T-helper 17 cell (primary cell): ENCODE data around the gene IPO11. TPM values are rescaled to one million over a fixed set of nuclear protein-coding genes. Genes with fewer than 3 reads are reported as not detected.
"Not testable (repeated sequence)": the region's sequence is repeated elsewhere in the genome, so short reads cannot be mapped to it uniquely, and the experiment has no call there.

Experiments used
- ATAC-seq: fragments of 150-1000 bp; cut with Tn5 transposase; 2 replicates; pipeline ENCODE4 v1.10.0; 2021; ENCODE audit warnings: mild to moderate bottlenecking, moderate library complexity
- DNase-seq, 3 donors: peaks; one replicate each; pipeline versions ENCODE4 v3.0.0 to v3.0.0-alpha.2; 2020 to 2021
- H3K9me3 ChIP-seq: one replicate; pipeline ENCODE4 v1.7.0; 2013; ENCODE audit warnings: low read length, mild to moderate bottlenecking; ENCODE audit not compliant: control insufficient read depth, poor library complexity, severe bottlenecking
- H3K27ac Mint-ChIP-seq: one replicate; pipeline ENCODE4 v1.8.0; 2022; ENCODE audit warnings: mild to moderate bottlenecking, moderate library complexity, mixed read lengths
- H3K27me3 Mint-ChIP-seq: one replicate; pipeline ENCODE4 v1.8.0; 2022; ENCODE audit warnings: mixed read lengths
- H3K36me3 Mint-ChIP-seq: one replicate; pipeline ENCODE4 v1.8.0; 2022; ENCODE audit warnings: low read depth, mixed read lengths
- H3K4me1 Mint-ChIP-seq: one replicate; pipeline ENCODE4 v1.8.0; 2022; ENCODE audit warnings: mild to moderate bottlenecking, mixed read lengths
- H3K4me3 Mint-ChIP-seq: one replicate; pipeline ENCODE4 v1.8.0; 2022; ENCODE audit warnings: mild to moderate bottlenecking, moderate library complexity, mixed read lengths
- total RNA-seq, 4 donors: library from RNA in 2 of 4; stranded (reverse) in 2 of 4; gene quantifications; one replicate each; pipeline ENCODE4 v1.2.3 and lab custom pipeline; 2022 to 2026

IPO11 gene
- total RNA-seq, 2 donors from 2014 or later: 17.9 to 18.3 TPM

DNA sequence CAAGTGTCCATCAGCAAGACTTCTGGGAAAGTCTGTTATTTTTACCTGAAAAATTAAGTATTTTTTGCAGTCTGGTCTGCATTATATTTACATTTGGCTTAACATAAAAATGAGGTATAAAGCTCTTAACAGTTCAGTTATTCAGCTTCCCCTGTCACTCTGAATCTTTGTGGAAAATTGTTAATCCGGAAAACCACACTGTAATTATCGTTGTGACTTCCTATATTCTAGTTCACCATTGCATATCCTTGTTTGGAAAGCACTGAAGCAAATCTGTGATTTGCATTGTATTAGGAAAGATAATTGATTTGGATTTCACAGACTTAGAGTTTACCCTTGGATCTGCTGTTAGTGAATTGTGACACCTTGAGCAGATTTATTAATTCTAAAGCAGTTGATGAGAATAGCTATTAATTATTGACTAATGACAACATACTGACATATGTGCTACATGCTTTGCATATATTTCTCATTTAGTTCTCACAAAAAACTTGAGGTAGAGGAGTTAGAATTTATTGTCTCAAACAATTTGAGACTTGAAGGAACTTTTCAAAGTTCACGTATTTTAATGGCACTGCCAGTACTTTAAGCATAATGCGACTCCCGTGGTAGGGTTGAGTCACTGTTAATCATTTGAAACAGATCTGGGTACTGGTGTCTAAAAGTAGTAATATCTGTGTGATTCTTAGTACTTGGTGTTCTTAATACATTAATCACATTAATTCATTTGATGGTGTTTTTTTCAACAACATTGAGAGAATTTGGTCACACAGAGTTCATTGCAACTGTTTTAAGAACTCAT is 94.3 kb downstream of the IPO11 start:
- Mint-ChIP-seq H3K36me3 (peaks cover 12% of the 10 kb centered on the region), H3K27ac (no peak overlapping the region), H3K4me1 (peaks cover 9% of the 10 kb centered on the region), H3K4me3 (no peak overlapping the region), H3K27me3 (no peaks in the 10 kb centered on the region)
- DNase-seq (no peak), ATAC-seq (no peak)
- H3K9me3 ChIP-seq: no peaks in the 10 kb centered on the region

DNA sequence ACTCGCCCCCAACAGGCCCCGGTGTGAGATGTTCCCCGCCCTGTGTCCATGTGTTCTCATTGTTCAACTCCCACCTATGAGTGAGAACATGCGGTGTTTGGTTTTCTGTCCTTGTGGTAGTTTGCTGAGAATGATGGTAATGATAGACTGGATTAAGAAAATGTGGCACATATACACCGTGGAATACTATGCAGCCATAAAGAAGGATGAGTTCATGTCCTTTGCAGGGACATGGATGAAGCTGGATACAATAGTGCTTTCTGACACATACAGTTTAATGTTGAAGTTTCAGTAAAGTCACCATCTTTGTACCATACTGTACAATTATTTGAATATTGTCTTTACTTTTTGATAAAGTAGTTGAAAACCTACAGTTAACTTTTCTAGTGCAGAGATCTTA is 96.2 kb downstream of the IPO11 start:
- H3K4me1 Mint-ChIP-seq, H3K36me3 Mint-ChIP-seq, H3K9me3 ChIP-seq, H3K27ac Mint-ChIP-seq, H3K27me3 Mint-ChIP-seq, DNase-seq, H3K4me3 Mint-ChIP-seq, ATAC-seq: not testable (repeated sequence)

GRCh38 chr5:62509806-62510205 is 97.2 kb downstream of the IPO11 start:
- no peaks in the 10 kb centered on the region for H3K4me1 Mint-ChIP-seq
- ATAC-seq (no peak), DNase-seq (no peak)
- H3K36me3 Mint-ChIP-seq: peaks cover 9% of the 10 kb centered on the region
- no peaks in the 10 kb centered on the region for H3K9me3 ChIP-seq
- no peak overlapping the region for H3K27ac Mint-ChIP-seq
- no peaks in the 10 kb centered on the region for H3K27me3 Mint-ChIP-seq
- no peak overlapping the region for H3K4me3 Mint-ChIP-seq

DNA sequence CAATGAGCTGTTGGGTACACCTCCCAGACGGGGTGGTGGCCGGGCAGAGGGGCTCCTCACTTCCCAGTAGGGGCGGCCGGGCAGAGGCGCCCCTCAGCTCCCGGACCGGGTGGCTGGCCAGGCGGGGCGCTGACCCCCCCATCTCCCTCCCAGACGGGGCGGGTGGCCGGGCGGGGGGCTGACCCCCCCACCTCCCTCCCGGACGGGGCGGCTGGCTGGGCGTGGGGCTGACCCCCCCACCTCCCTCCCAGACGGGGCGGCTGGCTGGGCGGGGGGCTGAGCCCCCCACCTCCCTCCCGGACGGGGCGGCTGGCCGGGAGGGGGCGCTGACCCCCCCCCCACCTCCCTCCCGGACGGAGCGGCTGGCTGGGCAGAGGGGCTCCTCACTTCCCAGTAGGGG is 100.5 kb downstream of the IPO11 start:
- H3K4me1 Mint-ChIP-seq, H3K9me3 ChIP-seq, H3K27me3 Mint-ChIP-seq, DNase-seq, ATAC-seq, H3K4me3 Mint-ChIP-seq, H3K36me3 Mint-ChIP-seq, H3K27ac Mint-ChIP-seq: not testable (repeated sequence)

- no peaks in the 10 kb centered on the region for H3K27me3 Mint-ChIP-seq
- no peak overlapping the region for H3K27ac Mint-ChIP-seq
- H3K4me1 Mint-ChIP-seq: peaks cover 6% of the 10 kb centered on the region
- no peaks in the 10 kb centered on the region for H3K9me3 ChIP-seq
- DNase-seq: no peak
- no peak for ATAC-seq
- H3K4me3 Mint-ChIP-seq: no peak overlapping the region
- peaks cover 8% of the 10 kb centered on the region for H3K36me3 Mint-ChIP-seq
Observed at GRCh38 chr5:62514510-62515119, 102.1 kb downstream of the IPO11 start.

- DNase-seq, ATAC-seq, H3K36me3 Mint-ChIP-seq, H3K27me3 Mint-ChIP-seq, H3K9me3 ChIP-seq, H3K4me3 Mint-ChIP-seq, H3K27ac Mint-ChIP-seq: not testable (repeated sequence)
- peaks cover 12% of the 10 kb centered on the region for H3K4me1 Mint-ChIP-seq
Observed at GRCh38 chr5:62520812-62521211, 108.2 kb downstream of the IPO11 start.

GRCh38 chr5:62521319-62521718 is 108.8 kb downstream of the IPO11 start:
- Mint-ChIP-seq H3K36me3 (peaks cover 6% of the 10 kb centered on the region), H3K4me1 (peaks cover 12% of the 10 kb centered on the region), H3K27ac (no peak overlapping the region), H3K4me3 (no peak overlapping the region), H3K27me3 (no peaks in the 10 kb centered on the region)
- no peak for DNase-seq
- ATAC-seq: no peak
- no peaks in the 10 kb centered on the region for H3K9me3 ChIP-seq

DNA sequence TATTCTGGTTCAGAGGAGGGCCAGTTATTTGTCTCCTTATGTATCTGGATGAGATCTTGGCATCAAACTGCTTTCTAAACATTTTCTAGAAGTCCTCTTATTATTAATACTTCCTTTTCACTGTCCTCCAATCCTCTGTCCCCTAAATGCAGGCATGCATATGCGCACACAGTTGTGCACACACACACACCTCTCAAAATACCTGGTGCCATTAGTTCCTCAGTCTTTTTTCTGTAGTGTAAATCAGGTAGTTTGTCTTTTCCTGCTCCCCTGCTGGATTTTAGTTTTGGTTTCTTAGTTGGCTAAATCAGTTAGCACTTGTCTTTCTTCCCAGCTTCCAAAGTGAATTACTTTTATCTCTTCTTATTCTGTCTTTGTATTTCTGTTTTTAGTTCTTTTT is 110.2 kb downstream of the IPO11 start:
- Mint-ChIP-seq H3K4me3 (no peak overlapping the region), H3K27ac (no peak overlapping the region), H3K27me3 (no peaks in the 10 kb centered on the region), H3K36me3 (peaks cover 6% of the 10 kb centered on the region), H3K4me1 (peaks cover 12% of the 10 kb centered on the region)
- no peak for ATAC-seq
- no peaks in the 10 kb centered on the region for H3K9me3 ChIP-seq
- DNase-seq: no peak

- H3K4me1 Mint-ChIP-seq: no peaks in the 10 kb centered on the region
- H3K27me3 Mint-ChIP-seq: no peaks in the 10 kb centered on the region
- peaks cover 3% of the 10 kb centered on the region for H3K36me3 Mint-ChIP-seq
- DNase-seq (no peak), ATAC-seq (no peak)
- H3K9me3 ChIP-seq: no peaks in the 10 kb centered on the region
- H3K4me3 Mint-ChIP-seq: no peak overlapping the region
- H3K27ac Mint-ChIP-seq: no peak overlapping the region
Observed at GRCh38 chr5:62533597-62533996, 121.0 kb downstream of the IPO11 start.

DNA sequence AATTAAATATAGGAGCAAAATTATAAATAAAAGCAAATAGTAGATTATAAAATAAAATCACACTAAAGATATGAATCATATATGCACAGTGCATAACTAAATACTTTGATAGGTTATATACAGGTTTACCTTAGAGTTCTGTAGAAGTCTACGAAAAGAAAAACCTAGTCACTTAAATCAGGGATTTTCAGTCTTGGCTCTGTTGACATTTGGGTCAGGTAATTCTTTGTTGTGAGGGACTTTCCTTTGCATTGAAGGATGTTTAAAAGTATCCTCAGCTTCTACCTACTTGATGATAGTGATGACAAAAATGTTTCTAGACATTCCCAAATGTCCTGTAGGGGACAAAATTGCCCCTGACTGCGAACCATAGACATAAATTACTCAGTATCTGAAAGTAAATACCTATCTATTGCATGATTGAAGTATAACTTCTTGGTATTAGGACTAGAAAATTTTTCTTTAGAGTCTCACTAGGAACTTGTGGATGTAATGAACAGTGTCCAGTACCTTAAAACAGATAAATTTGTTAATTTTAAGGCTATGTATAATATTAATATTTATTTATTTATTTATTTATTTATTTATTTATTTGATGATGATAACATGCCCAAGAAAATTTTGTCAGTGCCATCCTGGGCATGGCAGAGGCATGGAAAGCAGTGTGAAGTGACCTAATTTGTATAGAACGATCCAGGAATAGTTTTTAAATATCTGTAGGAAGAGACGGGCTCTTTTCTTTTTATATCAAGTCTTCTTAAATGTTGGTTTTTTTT is 122.1 kb downstream of the IPO11 start:
- ATAC-seq (no peak), DNase-seq (no peak)
- H3K4me1 Mint-ChIP-seq: no peaks in the 10 kb centered on the region
- no peak overlapping the region for H3K4me3 Mint-ChIP-seq
- no peaks in the 10 kb centered on the region for H3K27me3 Mint-ChIP-seq
- H3K36me3 Mint-ChIP-seq: peaks cover 3% of the 10 kb centered on the region
- no peaks in the 10 kb centered on the region for H3K9me3 ChIP-seq
- H3K27ac Mint-ChIP-seq: no peak overlapping the region

- no peaks in the 10 kb centered on the region for H3K4me1 Mint-ChIP-seq
- H3K9me3 ChIP-seq: no peaks in the 10 kb centered on the region
- no peak for ATAC-seq
- DNase-seq: no peak
- H3K27ac Mint-ChIP-seq: no peak overlapping the region
- H3K4me3 Mint-ChIP-seq: no peak overlapping the region
- H3K36me3 Mint-ChIP-seq: no peaks in the 10 kb centered on the region
- no peaks in the 10 kb centered on the region for H3K27me3 Mint-ChIP-seq
Observed at GRCh38 chr5:62536232-62536631, 123.7 kb downstream of the IPO11 start.

GRCh38 chr5:62536783-62537182 is 124.2 kb downstream of the IPO11 start:
- H3K27me3 Mint-ChIP-seq: no peaks in the 10 kb centered on the region
- no peaks in the 10 kb centered on the region for H3K4me1 Mint-ChIP-seq
- no peak overlapping the region for H3K27ac Mint-ChIP-seq
- no peaks in the 10 kb centered on the region for H3K36me3 Mint-ChIP-seq
- H3K4me3 Mint-ChIP-seq: no peak overlapping the region
- H3K9me3 ChIP-seq: no peaks in the 10 kb centered on the region
- ATAC-seq: no peak
- DNase-seq: no peak

- Mint-ChIP-seq H3K27me3 (no peaks in the 10 kb centered on the region), H3K4me3 (no peak overlapping the region), H3K36me3 (no peaks in the 10 kb centered on the region), H3K4me1 (no peaks in the 10 kb centered on the region), H3K27ac (no peak overlapping the region)
- ATAC-seq: peak; percentile 28
- no peak for DNase-seq
- H3K9me3 ChIP-seq: no peaks in the 10 kb centered on the region
Observed at GRCh38 chr5:62538017-62538942, 125.7 kb downstream of the IPO11 start.
